HL-60 (cell line): ENCODE results near the gene MAP10.

Source experiments
- DNase-seq, 2 experiments: peaks; one replicate each; pipeline ENCODE4 v3.0.0-alpha.2; 2010 to 2020; ENCODE audit warnings: low read depth in 1 of 2, low spot score in 1 of 2
- H3K27ac ChIP-seq: fragments of 250-450 bp; sonication (Bioruptor Pico); replicated peaks from 2 replicates; pipeline ENCODE4 v1.5.1; 2020; ENCODE audit warnings: mild to moderate bottlenecking, moderate library complexity
- H3K27me3 ChIP-seq: fragments of 250-450 bp; sonication (Bioruptor Pico); 2 replicates; pipeline ENCODE4 v1.5.1; 2021; ENCODE audit warnings: mild to moderate bottlenecking, moderate library complexity; ENCODE audit not compliant: insufficient read depth, poor library complexity, severe bottlenecking
- H3K4me3 ChIP-seq: replicated peaks from 2 replicates; pipeline ENCODE4 v1.5.1; 2011; ENCODE audit warnings: mild to moderate bottlenecking, control low read depth, low read length; ENCODE audit not compliant: insufficient read depth
- GABPA ChIP-seq: IDR thresholded peaks from 2 replicates; pipeline ENCODE4 v1.6.1; 2012; ENCODE audit warnings: low read depth
- POLR2AphosphoS5 ChIP-seq: IDR thresholded peaks from 2 replicates; pipeline ENCODE4 v1.6.1; 2012; ENCODE audit warnings: low read depth
- SPI1 ChIP-seq: IDR thresholded peaks from 2 replicates; pipeline ENCODE4 v1.6.1; 2012; ENCODE audit warnings: low read depth, mild to moderate bottlenecking, borderline replicate concordance
- TF ChIP-seq, protein P1 (sequence below): IDR thresholded peaks from 2 replicates; pipeline ENCODE4 v1.6.1; 2012; ENCODE audit warnings: low read depth; ENCODE audit not compliant: insufficient replicate concordance
- TF ChIP-seq, protein P2 (sequence below): IDR thresholded peaks from one replicate; pipeline ENCODE4 v1.5.1; 2011; ENCODE audit warnings: low read length, control low read depth, inconsistent platforms; ENCODE audit not compliant: insufficient read depth

MAP10 gene

DNA sequence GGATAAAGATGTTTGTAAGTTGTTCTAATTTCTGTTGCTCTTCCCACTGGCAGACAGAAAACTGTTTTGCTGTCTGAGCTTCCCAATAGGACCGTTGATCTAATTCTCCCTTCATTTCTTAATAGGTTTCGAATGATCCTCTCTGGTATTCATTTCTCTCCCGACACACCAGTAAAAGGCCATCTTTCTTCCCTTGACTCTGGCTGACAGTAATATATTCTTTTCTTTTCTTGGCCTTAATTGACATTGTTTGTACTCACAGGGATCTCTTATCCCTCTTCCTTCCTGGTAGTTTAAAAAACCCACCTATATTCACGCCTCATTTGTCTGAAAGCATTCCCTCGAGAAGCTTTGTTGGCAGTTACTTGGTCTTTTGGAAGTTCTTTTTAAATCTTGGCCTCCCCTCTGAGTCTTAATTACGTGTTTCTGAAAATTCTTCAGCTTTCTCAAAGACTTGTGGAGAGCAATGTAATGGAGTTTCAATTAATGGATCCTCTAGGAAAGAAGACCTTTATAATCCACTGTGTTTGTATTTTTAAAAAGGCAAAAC lies 40.3 kb downstream of the MAP10 start:
- Histone ChIP-seq H3K27me3 (no peaks in the 10 kb centered on the region), H3K27ac (no peak overlapping the region), H3K4me3 (no peak overlapping the region)
- TF ChIP-seq, protein P1, sequence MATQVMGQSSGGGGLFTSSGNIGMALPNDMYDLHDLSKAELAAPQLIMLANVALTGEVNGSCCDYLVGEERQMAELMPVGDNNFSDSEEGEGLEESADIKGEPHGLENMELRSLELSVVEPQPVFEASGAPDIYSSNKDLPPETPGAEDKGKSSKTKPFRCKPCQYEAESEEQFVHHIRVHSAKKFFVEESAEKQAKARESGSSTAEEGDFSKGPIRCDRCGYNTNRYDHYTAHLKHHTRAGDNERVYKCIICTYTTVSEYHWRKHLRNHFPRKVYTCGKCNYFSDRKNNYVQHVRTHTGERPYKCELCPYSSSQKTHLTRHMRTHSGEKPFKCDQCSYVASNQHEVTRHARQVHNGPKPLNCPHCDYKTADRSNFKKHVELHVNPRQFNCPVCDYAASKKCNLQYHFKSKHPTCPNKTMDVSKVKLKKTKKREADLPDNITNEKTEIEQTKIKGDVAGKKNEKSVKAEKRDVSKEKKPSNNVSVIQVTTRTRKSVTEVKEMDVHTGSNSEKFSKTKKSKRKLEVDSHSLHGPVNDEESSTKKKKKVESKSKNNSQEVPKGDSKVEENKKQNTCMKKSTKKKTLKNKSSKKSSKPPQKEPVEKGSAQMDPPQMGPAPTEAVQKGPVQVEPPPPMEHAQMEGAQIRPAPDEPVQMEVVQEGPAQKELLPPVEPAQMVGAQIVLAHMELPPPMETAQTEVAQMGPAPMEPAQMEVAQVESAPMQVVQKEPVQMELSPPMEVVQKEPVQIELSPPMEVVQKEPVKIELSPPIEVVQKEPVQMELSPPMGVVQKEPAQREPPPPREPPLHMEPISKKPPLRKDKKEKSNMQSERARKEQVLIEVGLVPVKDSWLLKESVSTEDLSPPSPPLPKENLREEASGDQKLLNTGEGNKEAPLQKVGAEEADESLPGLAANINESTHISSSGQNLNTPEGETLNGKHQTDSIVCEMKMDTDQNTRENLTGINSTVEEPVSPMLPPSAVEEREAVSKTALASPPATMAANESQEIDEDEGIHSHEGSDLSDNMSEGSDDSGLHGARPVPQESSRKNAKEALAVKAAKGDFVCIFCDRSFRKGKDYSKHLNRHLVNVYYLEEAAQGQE = no peak
- TF ChIP-seq POLR2AphosphoS5 = no peak
- TF ChIP-seq, protein P2, sequence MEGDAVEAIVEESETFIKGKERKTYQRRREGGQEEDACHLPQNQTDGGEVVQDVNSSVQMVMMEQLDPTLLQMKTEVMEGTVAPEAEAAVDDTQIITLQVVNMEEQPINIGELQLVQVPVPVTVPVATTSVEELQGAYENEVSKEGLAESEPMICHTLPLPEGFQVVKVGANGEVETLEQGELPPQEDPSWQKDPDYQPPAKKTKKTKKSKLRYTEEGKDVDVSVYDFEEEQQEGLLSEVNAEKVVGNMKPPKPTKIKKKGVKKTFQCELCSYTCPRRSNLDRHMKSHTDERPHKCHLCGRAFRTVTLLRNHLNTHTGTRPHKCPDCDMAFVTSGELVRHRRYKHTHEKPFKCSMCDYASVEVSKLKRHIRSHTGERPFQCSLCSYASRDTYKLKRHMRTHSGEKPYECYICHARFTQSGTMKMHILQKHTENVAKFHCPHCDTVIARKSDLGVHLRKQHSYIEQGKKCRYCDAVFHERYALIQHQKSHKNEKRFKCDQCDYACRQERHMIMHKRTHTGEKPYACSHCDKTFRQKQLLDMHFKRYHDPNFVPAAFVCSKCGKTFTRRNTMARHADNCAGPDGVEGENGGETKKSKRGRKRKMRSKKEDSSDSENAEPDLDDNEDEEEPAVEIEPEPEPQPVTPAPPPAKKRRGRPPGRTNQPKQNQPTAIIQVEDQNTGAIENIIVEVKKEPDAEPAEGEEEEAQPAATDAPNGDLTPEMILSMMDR = no peak
- TF ChIP-seq GABPA = no peak
- TF ChIP-seq SPI1 = no peak
- no peak for DNase-seq

DNA sequence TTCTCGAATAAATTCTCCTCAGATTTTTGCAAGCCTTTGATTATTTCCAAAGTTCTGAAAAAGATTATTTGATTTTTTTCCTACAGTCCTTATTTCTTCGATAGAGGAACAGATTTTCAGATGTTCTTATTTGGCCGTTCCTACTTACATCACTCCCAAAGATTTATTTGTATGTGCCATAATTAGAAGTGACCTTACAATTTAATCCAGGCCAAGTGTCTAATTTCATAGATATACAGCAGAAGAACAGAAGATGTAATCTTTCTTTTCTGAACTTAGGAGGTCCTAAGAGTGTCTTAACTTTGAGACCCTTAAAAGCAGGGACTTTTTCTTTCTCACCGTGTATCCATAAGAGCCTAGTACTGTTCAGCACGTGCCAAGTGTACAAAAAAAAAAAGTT lies 46.3 kb downstream of the MAP10 start:
- DNase-seq = no peak
- Histone ChIP-seq H3K27ac (no peak overlapping the region), H3K4me3 (no peak overlapping the region), H3K27me3 (no peaks in the 10 kb centered on the region)
- TF ChIP-seq SPI1 = no peak
- TF ChIP-seq POLR2AphosphoS5 = no peak
- TF ChIP-seq, protein P2 = no peak
- TF ChIP-seq, protein P1 = no peak
- no peak for TF ChIP-seq GABPA

DNA sequence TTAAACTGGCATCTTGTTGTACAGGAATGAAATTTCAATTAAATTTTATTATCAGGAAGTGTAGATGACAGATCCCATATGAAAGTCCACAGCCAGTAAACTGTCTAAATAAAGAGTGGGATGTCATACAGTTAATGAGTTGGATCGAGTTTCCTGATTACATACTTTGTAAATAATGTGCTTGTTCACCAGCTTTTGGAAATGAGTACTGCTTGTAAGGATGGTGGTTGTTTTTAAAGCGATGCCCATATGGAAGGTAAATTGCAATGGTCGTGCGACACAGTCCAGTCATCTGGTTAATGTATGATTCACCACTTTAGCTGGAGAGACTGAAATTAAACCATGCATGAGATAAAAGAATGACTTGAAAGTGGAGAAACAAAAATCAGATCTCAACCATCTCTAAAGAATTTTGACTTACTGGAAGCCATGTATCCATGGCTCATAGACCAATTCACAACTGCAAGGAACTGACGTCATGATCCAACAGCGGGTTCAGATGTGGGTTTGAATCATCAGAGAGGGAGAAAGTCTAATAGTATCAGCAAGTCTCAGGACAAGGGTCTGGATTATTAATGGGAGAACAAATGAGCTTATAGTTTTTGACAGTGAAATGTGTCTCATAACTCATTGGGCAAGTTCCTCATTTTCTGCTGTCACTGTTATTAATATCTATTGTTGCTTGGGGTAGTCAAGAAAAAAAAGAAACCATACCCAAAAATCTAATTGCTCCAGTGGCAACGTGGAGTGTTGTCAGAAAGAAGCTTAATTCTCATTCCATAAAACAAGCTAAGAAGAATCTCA lies 49.0 kb downstream of the MAP10 start:
- H3K4me3 ChIP-seq = no peak overlapping the region
- DNase-seq = no peak
- H3K27me3 ChIP-seq = no peaks in the 10 kb centered on the region
- TF ChIP-seq SPI1 (no peak), GABPA (no peak), POLR2AphosphoS5 (no peak)
- TF ChIP-seq, protein P1 = no peak
- TF ChIP-seq, protein P2 = no peak
- no peak overlapping the region for H3K27ac ChIP-seq
